HG02973 (cell line): ENCODE measurements around the gene DIPK2A.

Source experiments
- ATAC-seq: cut with Tn5 transposase; IDR thresholded peaks from one replicate; pipeline ENCODE4 v1.9.1; 2021; ENCODE audit warnings: moderate library complexity; ENCODE audit not compliant: unreplicated experiment

Gene DIPK2A, protein sequence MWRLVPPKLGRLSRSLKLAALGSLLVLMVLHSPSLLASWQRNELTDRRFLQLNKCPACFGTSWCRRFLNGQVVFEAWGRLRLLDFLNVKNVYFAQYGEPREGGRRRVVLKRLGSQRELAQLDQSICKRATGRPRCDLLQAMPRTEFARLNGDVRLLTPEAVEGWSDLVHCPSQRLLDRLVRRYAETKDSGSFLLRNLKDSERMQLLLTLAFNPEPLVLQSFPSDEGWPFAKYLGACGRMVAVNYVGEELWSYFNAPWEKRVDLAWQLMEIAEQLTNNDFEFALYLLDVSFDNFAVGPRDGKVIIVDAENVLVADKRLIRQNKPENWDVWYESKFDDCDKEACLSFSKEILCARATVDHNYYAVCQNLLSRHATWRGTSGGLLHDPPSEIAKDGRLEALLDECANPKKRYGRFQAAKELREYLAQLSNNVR

DNA sequence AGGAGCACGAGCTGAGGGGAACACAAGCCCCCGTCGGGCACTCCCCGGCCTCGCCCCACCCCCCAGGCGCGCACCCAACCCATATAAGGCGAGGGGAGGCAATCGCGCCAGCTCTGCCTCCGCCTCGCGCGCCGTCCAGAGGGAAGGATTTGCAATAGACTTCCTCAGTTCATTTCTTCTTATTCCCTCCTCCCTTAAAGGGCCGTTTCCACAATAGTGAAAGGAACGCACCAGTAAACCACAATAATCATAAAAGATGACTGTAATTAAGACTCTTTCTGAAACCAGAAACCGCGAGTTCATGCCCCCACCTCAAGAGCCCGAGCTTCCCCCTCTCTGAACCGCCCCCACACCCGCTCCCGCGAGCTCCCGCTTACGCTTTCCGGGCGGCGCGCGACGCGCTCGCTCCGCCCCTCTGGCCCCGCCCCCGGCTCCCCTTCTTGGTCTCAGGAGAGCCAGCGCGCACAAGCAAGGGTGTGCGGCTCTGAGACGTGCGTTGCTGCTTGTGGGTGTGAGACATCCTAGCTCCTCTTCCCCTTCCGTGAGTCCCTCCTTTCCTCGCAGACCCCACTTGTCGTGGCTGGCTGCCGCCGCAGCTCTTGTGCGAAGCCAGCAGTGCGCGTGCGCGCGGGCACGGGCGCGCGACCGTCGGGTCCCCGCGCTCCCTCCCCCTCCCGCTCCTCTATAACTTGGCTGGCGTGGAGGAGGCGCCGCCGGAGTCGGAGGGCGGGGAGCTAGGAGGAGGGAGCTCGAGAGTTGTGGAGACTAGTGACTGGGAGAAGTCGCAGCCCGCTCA lies at the start of gene DIPK2A:
Gene DIPK2A (plus strand): TSS at position 465 of the 796 bp plus-strand sequence. CDS start 510 bp downstream, outside the sequence.
- ATAC-seq: peak; percentile 46

DNA sequence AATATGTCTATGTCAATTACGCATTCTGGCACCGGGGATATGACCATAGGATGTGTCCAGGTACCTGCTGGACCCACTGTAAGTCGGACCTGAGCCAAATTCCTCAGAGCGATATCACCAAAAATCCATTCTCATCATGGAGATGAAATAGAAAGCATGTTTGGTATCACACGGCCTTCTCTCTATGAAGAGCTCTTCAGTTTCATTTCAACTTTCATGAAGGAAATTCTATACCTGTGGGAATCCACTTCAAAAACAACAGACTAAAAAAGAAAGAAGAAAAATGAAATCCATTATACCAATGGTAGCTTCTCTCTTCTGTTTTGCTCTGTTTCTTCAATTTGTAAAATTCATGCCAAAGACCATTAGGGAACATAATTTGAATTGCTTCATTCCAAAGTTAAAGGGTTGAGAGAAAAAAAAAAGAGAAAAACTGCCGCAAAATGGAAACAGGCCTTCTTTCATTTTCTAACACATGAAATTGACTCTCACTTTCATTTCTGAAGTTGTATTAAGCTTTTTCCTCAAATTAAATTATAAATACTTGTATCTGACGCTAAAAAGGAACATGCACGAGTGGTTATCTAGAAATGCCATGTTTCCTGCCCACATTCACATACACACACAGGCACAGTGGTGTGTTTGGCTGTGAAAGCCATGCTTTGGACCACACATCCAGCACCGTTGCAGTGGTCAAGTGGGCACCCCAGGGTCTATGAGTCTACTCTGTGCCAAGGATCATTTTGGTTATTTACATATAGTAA lies 46.9 kb upstream of the DIPK2A start:
- ATAC-seq: peak; percentile 66

DNA sequence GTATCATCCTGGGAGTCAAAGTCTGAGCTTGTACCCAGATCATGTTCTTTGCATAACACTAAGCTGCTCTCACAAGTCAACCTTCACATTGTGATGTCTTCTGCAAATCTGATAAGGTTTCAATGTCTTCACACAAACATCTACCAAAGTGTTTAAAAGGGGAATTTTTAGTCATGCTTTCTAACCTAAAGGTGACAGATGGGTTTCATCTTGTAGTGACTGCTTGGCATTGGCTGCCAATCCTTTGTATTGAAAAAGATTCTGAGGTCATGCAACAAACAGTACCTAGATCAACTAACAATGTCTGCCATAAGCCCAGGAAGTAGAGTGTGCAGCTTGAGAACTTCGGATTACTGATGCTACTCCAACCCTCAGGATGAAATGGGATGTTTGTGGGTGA lies 43.6 kb upstream of the DIPK2A start:
- ATAC-seq: no peak

DNA sequence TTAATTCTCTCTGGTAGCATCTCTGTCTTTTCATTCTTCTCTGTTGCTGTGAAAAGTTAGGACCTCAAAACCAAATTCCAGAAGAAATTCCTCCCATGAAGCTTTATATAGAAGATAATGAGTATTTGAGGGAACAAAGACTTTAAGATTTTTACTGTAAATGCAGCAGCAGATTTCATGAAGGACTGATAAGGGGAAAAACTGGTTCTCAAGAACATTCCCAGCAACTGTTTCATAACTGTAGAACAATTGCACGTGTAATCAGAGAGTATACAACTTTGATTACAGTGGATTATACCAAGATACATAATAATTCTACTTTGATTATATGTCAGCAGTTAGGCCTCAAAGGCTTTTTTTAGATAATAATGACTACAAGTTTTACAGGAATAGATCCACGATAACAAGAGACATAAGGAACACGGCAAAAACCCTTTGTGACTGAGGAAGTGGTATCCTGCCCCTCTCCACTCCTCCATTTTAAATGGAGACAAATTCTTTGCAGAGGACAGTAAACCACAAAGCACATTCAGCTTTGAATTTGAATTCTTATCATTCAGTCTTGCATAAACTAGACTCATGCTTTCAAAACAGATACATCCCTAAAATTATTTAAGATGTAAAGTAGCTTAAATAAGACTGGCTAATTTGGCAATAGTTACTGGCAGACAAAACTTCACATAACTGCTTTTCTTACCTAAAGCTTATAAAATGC lies 42.9 kb upstream of the DIPK2A start:
- ATAC-seq: no peak

DNA sequence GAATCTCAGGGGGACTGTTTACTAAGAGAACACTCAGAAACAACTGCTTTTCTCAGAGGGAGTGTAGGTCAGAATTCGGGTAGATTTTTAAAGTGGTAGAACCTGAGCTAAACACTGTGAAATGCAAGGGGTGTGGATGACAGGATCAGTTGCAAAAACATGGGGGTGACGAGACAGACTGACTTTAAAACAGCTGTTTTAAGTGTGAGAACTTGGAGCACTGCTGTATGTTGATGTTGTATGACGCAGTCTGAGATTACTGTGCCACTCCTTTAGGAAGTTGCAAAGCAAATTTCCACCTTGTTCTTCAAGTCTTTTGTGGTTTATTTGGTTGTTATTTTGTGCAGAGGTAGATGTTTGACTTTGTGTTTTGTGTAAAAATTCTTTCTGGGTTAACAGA lies 36.8 kb upstream of the DIPK2A start:
- no peak for ATAC-seq

DNA sequence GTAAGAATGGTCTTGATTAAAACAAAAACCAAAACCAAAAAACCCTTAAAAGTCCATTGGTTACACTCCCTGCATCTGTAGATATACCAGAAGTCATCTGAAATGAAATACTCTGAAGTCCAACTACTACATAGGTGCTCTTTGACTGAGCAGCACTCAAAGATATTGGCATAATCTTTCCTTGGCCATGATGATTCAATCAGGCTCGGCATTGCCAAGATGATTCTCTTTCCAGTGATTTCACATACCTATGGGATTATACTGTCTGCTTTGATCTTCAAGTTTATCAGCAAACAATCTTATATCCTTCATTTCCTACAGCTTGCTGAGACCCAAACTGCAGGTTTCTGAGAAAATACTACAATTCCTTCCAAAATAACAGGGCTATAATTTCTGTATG lies 35.9 kb upstream of the DIPK2A start:
- ATAC-seq: no peak

DNA sequence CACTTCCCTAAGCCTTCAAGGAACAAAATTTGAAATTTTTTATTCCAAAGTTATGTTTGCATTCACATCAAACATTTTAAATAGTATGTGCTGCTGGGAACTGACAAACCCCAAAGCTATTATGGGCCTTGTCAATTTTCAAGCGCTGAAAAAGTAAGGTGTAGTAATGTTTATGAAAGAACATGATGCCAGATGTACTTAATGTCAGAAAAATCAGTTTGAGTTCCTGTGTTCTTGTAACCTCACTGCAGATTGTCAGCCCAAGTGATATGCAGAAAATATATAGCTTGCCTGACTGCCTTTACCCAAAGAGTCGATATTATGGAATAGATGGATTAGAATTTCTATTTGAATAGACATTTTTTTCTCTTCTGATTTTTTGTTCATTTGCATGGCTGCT lies 20.8 kb upstream of the DIPK2A start:
- ATAC-seq: no peak

DNA sequence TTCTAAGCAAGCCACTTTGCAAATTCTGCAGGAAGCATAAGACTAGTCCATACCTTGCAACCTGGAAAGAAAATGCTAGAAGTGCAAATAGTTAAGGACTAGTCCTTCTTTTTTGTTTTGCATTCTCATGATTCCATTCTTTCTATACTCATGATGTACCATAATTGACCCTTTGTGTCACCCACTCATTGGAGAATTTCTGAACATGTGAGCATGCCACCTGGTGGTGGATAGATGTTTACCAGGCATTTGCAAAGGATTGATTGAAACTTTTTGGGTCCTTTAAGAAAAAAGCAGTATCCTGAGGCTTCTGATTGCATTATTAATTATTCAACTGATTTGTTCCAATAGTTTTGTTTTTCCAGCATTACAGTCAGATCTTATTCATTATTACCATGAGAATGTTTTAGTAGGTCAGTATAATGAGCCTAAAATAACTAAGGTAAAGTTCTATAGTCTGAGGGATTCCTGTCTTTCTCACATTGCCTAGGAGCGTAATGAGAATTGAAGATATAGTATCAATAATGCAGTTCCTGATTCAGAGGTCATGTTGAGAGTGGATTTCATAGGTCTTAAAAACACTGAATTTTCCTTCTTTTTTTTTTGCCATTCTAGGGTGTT lies 20.2 kb upstream of the DIPK2A start:
- ATAC-seq: peak; percentile 82

DNA sequence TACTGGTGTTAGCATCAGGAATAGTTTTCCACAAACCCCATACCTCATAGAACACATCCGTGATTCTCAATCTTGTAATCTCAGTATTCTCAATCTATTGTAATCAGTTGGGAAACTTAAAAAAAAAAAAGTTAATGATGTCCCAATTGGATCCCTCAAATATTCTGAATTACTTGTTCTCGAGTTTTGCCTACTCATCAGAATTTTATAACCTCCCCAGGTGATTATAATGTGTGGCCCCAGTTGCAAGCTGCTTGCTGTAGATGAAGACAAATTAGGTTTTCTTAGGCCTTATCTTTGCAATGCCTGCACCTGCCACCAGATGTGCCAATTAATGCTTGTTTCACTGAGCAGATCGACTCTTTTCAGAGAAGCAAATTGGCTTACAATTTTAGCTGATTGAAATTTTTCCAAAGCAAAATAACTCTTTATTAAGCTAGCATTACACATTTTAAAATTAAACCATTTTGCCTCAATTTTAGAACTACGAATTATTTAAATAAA lies 19.0 kb upstream of the DIPK2A start:
- no peak for ATAC-seq

DNA sequence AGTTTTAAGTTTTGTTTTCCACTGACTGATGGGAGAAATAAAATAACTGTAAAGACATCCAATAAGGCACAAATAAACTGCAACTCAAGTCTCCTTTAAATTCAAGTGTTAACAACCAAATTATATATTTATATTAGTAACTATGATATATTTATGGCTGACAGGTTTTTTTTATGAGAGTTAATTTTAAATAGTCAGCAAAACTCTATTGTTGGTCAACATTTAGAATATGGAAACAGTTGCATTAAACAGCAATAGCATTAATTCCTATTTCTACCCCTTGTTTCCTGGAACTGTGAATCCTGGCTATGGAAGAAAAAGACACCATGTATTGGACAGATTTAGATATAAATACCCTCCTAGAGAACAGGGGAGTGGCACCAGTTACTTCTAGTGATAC lies 16.5 kb upstream of the DIPK2A start:
- ATAC-seq: no peak

DNA sequence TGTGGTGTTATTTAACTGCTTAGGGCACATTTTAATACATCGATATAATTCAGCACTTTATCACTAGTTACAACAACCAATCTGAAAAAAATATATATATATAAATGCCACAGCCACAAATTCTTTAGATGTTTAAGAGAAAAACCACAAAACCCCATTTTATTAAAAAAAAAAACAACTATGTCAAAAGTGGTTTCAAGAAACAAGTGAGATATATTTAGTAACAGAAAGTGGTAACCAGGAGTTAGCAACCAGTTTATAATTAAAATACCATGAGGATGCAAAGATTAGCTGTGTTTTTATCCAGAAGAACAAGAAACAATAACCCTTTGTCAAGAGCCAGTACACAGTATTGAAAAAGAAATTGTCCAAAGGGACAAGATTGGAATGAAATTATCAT lies 14.8 kb upstream of the DIPK2A start:
- no peak for ATAC-seq

DNA sequence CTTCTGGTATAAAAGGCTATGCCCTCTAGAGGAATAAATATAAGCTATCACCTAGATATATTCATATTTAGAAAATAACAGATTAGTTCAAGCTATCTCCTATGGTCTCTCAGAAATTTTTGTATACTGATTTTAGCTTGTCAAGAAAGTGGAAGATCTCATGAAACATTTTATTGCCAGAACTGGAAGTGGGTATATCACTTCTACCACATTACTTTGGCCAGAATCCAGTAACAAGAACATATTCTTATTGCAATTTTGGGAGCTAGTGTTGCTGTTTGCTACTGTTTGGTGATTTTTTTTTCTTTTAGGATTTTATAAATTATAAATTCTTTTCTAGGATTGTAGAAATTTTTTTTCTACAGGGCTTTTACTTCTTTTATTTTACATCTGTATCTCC lies 14.2 kb upstream of the DIPK2A start:
- ATAC-seq: no peak

DNA sequence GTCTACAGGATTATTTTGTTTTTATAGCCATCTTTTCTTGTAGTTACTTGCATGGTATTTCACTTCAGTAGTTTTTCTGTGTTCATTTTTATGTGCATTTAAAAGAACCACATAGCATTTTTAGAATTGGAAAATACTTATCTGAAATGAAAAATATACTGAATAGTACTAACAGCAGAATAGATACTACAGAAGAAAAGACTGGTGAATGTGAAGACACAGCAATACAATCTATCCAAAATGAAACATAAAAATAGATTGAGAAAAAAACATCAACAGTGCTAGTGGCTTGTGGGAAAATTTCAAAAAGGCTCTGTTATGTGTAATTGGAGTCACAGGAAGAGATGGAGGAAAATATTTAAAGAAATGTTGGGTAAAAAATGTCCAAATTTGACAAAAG lies 12.7 kb upstream of the DIPK2A start:
- no peak for ATAC-seq

DNA sequence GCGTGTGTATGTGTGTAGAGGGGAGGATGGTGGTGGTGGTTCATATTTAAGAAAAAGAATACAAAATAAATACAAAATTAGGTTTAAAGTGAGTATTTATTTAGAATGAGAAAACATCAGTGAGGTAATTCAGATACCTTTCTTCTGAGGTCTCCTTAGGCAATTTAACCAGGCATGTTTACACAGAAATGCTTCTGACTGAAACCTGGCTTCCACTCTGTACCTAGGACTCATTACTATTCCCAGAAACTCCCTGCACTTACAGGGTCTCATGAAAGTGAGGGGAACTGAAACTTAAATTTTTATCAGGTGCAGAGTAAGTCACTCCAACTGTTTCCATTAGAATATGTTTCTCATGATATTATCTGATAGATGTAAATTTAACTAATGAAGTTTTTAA lies 10.3 kb upstream of the DIPK2A start:
- ATAC-seq: no peak

DNA sequence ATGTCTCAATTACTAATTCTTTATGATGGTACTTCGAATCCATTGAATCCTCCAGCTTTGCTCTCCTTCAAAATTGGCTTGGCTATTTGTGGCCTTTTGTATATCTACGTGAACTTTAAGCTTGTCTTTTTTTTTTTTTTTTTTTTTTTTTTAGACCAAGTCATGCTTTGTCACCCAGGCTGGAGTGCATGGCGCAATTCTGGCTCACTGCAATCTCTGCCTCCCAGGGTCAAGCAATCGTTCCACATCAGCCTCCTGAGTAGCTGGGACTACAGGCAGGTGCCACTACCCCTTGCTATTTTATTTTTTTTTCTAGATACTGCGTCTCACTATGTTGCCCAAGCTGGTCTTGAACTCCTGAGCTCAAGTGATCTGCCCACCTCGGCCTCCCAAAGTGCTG lies 7.7 kb upstream of the DIPK2A start:
- ATAC-seq: no peak

DNA sequence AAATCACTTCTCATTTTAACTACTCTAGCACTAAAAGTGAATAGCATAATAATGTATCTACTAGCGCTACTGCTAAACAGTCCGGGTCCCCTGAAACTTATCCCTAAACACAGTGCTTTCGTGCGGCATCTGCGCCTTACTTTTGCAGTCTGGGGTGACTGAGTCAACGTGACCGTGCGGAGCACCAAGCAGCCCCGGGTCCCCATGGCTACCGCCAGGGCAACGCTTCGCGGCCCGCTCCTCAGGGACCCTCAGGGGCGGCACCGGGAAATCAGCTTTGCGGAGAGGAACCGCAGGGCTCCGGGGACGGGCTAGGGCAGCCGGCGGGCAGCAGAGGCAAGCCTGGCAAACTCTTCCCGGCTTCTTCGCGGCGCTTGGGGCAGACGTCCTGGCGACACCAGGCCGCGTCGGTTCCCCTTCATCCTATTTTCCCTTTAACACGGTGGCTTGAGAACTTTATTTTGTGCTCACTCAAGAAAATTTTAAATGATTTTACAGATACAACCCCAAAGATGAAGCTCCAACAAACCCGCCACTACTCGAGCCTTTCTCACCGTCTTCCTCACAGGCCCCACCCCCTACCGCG lies 757 bp upstream of the DIPK2A start:
- peak; percentile 26 for ATAC-seq

DNA sequence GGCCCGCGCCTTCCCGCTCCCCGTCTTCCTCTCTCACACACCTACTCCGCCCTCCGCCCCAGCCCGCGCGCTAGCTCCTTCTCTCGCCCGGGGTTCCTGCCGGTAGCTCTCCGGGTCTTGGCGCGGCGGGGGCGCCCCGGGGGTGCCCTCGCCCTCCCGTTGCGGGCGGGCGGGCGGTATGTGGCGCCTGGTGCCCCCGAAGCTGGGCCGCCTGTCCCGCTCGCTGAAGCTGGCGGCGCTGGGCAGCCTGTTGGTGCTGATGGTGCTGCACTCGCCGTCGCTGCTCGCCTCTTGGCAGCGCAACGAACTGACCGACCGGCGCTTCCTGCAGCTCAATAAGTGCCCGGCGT lies 507 bp downstream of the DIPK2A start:
- ATAC-seq: peak; percentile 10

DNA sequence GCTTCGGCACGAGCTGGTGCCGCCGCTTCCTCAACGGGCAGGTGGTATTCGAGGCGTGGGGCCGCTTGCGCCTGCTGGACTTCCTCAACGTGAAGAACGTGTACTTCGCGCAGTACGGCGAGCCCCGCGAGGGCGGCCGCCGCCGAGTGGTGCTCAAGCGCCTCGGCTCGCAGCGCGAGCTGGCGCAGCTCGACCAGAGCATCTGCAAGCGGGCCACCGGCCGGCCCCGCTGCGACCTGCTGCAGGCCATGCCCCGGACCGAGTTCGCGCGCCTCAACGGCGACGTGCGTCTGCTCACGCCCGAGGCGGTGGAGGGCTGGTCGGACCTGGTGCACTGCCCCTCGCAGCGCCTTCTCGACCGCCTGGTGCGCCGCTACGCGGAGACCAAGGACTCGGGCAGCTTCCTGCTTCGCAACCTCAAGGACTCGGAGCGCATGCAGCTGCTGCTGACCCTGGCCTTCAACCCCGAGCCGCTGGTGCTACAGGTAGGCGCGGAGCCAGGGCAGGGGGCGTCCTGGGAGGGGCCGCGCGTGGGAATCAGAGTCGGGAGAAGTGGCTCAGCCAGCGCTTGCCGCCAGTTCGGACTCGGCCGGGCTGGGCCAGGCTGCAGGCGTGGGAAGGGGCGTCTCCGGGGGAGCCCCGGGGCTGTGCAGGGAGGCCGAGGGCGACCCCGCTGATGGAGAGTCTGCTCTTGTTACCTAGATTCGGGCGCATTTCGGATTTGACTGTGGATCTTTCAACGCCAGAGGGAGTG lies 1.1 kb downstream of the DIPK2A start:
- ATAC-seq: peak; percentile 30
